ENCODE results near the gene S100A7.

GRCh38 chr1:153431427-153431826 is 29.0 kb downstream of the S100A7 start:
- no peak for TF ChIP-seq CTCF (conservative IDR thresholded peaks at IDR 0.05; ENCODE audit: low read length)
- no peak for TF ChIP-seq EZH2phosphoT487 (IDR thresholded peaks at IDR 0.05; ENCODE audit: borderline replicate concordance)

All from Loucy (cell line).